ENCODE results near the gene LAMB3. TPM values are rescaled to one million over a fixed set of nuclear protein-coding genes. Genes with fewer than 3 reads are reported as not detected.

LAMB3 gene
- total RNA-seq, 1 donor, result 12.4 TPM

DNA sequence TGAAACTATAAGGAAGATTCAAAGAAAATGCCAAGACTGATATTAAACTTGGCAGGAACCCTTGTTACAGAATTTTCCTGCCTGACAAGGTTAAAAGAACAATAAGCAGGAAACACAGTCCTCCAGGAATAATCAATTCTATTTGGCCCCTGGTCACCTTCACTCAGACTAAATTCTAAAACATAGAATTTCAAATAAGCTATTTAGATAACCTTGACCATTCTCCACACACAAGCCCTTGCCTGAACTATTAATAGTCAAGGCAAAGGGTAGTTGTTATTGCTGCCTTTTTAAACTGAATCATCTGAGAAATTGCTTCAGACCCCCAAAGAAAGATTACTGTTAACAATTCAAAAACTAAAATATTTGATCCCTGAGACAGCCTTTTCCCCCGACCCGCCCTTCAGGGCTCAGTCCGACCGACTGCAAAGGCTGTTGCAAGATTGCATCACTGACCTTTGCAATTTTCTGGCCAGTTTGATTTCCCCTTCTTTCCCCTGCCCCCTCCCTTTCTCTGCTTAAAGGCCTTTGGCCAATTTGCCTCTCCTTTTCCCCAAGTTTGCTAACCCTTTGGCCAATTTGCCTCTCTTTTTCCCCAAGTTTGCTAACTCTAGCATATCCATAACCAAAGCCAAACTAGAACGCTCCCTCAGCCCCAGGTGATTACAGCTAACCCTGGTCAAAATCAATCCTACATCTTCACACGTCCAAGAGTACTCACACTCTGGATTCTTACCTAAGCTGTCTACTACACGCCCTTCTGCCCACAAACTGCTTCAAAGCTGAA lies 21.6 kb upstream of the LAMB3 start:
- H3K27me3 ChIP-seq (ENCODE audit: insufficient read depth, low read length), result peaks cover 40% of the 10 kb centered on the region
- H3K4me3 ChIP-seq (ENCODE audit: low read length), result no peak overlapping the region
- H3K4me1 ChIP-seq (ENCODE audit: insufficient read depth, low read length), result peaks cover 46% of the 10 kb centered on the region
- H3K9me3 ChIP-seq (ENCODE audit: low read depth, low read length), result no peaks in the 10 kb centered on the region

DNA sequence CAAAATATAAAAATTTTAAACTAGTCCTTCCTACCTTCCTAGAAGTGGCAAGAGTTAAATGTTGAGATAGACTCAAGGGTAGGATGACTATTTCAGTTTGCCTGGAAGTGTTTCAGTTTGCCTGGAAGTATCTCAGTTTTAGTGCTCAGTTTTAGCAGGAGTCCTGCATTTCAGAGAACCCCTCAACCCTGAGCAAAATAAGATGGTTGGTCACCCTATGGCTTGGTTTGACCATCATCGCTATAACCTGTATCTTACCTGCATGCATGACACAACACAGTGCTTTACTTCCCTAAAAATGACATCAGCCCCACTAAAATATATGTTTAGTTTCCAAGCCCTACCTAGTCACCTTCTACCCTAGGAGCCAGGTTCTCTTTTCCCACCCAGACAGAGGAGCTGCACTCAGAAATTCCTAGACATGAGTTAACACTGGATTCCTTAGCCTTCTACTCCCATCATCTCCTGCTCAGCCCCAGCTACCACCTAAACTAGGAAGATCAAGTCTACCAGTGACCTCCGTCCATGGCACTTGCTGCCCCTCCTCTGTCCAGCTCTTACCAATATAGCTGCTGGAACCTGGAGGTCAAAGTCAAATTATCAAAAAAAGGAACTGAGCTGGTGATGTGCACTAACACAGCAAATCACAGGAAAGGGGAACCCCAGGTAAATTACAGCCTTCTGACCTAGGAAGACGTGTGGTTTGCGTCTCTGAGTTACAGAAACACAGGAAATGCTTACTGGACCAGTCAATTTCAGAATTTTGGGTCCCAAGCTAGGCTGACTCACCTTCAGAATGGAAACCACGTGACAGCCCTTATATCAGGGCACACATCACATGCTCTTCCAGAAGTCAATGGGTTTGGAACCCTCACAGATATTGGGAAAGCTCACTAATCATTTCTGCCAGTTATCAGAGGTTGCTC lies 20.7 kb upstream of the LAMB3 start:
- Histone ChIP-seq H3K27me3 (ENCODE audit: insufficient read depth, low read length) (peaks cover 32% of the 10 kb centered on the region), H3K9me3 (ENCODE audit: low read depth, low read length) (no peaks in the 10 kb centered on the region), H3K4me1 (ENCODE audit: insufficient read depth, low read length) (peaks cover 46% of the 10 kb centered on the region), H3K4me3 (ENCODE audit: low read length) (no peak overlapping the region)

DNA sequence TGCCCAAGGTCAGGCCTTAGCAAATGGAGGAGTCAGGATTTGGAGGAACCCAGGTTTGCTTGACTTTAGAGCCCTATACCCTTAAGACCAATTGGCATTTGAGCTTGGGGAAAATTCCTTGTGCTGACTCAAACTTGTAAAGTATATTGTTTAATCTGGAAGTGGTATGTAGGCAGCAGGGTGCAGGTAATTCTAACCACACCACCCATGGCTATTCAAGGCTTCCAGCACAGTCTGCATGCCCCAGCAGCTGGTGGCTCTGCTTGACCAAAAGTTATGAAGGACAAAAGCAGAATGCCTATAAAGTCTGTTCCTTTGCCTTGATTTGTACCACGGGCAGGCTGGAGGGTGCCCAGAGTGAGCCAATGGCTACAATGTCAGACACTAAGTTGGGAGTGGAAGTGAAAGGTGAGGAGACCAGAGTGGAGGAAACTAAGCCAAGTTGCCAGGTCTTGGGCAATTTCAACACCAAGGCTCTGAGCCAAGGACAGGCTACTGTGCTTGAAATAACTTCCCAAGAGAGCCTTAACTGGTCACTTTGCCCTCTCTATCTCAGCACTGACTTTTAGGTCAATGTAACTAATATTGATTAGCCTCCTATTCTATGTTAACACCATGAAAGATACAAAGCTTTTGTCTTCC lies 18.3 kb upstream of the LAMB3 start:
- Histone ChIP-seq H3K9me3 (ENCODE audit: low read depth, low read length) (no peaks in the 10 kb centered on the region), H3K27me3 (ENCODE audit: insufficient read depth, low read length) (peaks cover 10% of the 10 kb centered on the region), H3K4me1 (ENCODE audit: insufficient read depth, low read length) (peaks cover 38% of the 10 kb centered on the region), H3K4me3 (ENCODE audit: low read length) (no peak overlapping the region)

- no peak overlapping the region for H3K4me3 ChIP-seq (ENCODE audit: low read length)
- no peaks in the 10 kb centered on the region for H3K27me3 ChIP-seq (ENCODE audit: insufficient read depth, low read length)
- no peaks in the 10 kb centered on the region for H3K9me3 ChIP-seq (ENCODE audit: low read depth, low read length)
- peaks cover 9% of the 10 kb centered on the region for H3K4me1 ChIP-seq (ENCODE audit: insufficient read depth, low read length)
Observed at GRCh38 chr1:209667708-209668107, 15.5 kb upstream of the LAMB3 start.

DNA sequence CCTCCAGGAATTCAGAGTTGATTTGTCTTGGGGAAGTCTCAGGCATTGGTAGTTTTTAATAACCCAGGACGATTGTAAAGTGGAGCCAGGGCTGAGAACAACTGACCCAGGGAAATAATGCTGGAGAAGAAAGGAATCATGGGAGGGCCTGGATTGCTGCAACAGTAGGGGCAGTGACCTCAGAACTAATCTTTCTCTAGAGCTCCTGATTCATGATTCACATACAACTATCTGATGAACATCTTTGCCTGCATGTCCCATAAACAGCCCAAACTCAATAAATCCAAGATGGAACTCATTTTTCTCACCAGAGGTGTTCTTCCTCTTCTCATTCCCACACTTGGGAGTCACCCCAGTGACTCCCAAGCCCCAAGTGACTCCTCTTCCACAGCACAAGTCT lies 14.9 kb upstream of the LAMB3 start:
- no peaks in the 10 kb centered on the region for H3K9me3 ChIP-seq (ENCODE audit: low read depth, low read length)
- no peak overlapping the region for H3K4me3 ChIP-seq (ENCODE audit: low read length)
- H3K4me1 ChIP-seq (ENCODE audit: insufficient read depth, low read length), result peaks cover 7% of the 10 kb centered on the region
- H3K27me3 ChIP-seq (ENCODE audit: insufficient read depth, low read length), result no peaks in the 10 kb centered on the region

- no peaks in the 10 kb centered on the region for H3K9me3 ChIP-seq (ENCODE audit: low read depth, low read length)
- no peaks in the 10 kb centered on the region for H3K27me3 ChIP-seq (ENCODE audit: insufficient read depth, low read length)
- no peak overlapping the region for H3K4me3 ChIP-seq (ENCODE audit: low read length)
- H3K4me1 ChIP-seq (ENCODE audit: insufficient read depth, low read length), result peaks cover 32% of the 10 kb centered on the region
Observed at GRCh38 chr1:209662879-209663327, 10.7 kb upstream of the LAMB3 start.

GRCh38 chr1:209661071-209661470 lies 8.8 kb upstream of the LAMB3 start:
- Histone ChIP-seq H3K27me3 (ENCODE audit: insufficient read depth, low read length) (no peaks in the 10 kb centered on the region), H3K9me3 (ENCODE audit: low read depth, low read length) (no peaks in the 10 kb centered on the region), H3K4me3 (ENCODE audit: low read length) (no peak overlapping the region), H3K4me1 (ENCODE audit: insufficient read depth, low read length) (peaks cover 45% of the 10 kb centered on the region)

DNA sequence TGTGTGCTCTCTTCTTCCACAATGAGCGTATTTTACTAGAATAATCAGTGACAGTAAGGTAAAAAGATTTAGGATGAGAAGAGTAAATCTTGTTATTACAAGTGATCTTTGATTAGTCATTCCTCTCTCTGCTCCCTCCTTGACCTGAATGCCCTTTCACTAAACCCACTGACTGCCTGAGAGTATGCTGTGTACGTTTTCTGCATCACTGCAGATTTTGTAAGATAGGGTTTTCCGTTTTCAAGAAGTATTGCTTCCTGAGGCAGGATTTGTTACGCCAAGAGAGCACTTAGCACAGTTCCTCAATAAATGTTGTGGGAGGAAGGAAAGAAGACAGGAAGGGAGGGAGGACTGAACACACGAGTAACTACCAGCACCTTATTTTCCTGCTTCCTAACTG lies 7.7 kb upstream of the LAMB3 start:
- Histone ChIP-seq H3K4me1 (ENCODE audit: insufficient read depth, low read length) (peaks cover 45% of the 10 kb centered on the region), H3K27me3 (ENCODE audit: insufficient read depth, low read length) (no peaks in the 10 kb centered on the region), H3K9me3 (ENCODE audit: low read depth, low read length) (no peaks in the 10 kb centered on the region), H3K4me3 (ENCODE audit: low read length) (no peak overlapping the region)

GRCh38 chr1:209657918-209658317 lies 5.7 kb upstream of the LAMB3 start:
- Histone ChIP-seq H3K4me3 (ENCODE audit: low read length) (no peak overlapping the region), H3K9me3 (ENCODE audit: low read depth, low read length) (no peaks in the 10 kb centered on the region), H3K27me3 (ENCODE audit: insufficient read depth, low read length) (no peaks in the 10 kb centered on the region), H3K4me1 (ENCODE audit: insufficient read depth, low read length) (peaks cover 45% of the 10 kb centered on the region)

- Histone ChIP-seq H3K27me3 (ENCODE audit: insufficient read depth, low read length) (no peaks in the 10 kb centered on the region), H3K4me3 (ENCODE audit: low read length) (no peak overlapping the region), H3K9me3 (ENCODE audit: low read depth, low read length) (no peaks in the 10 kb centered on the region), H3K4me1 (ENCODE audit: insufficient read depth, low read length) (peaks cover 45% of the 10 kb centered on the region)
Observed at GRCh38 chr1:209657140-209657879, 5.1 kb upstream of the LAMB3 start.

GRCh38 chr1:209655411-209656231 lies 3.4 kb upstream of the LAMB3 start:
- Histone ChIP-seq H3K9me3 (ENCODE audit: low read depth, low read length) (no peaks in the 10 kb centered on the region), H3K27me3 (ENCODE audit: insufficient read depth, low read length) (no peaks in the 10 kb centered on the region), H3K4me1 (ENCODE audit: insufficient read depth, low read length) (peaks cover 54% of the 10 kb centered on the region)

GRCh38 chr1:209653915-209654351 lies 1.7 kb upstream of the LAMB3 start:
- Histone ChIP-seq H3K4me1 (ENCODE audit: insufficient read depth, low read length) (peaks cover 54% of the 10 kb centered on the region), H3K9me3 (ENCODE audit: low read depth, low read length) (no peaks in the 10 kb centered on the region), H3K4me3 (ENCODE audit: low read length) (no peak overlapping the region), H3K27me3 (ENCODE audit: insufficient read depth, low read length) (no peaks in the 10 kb centered on the region)

More at GRCh38 chr1:209655411-209656231, 3.4 kb upstream of the LAMB3 start:
- no peak overlapping the region for H3K4me3 ChIP-seq (ENCODE audit: low read length)

DNA sequence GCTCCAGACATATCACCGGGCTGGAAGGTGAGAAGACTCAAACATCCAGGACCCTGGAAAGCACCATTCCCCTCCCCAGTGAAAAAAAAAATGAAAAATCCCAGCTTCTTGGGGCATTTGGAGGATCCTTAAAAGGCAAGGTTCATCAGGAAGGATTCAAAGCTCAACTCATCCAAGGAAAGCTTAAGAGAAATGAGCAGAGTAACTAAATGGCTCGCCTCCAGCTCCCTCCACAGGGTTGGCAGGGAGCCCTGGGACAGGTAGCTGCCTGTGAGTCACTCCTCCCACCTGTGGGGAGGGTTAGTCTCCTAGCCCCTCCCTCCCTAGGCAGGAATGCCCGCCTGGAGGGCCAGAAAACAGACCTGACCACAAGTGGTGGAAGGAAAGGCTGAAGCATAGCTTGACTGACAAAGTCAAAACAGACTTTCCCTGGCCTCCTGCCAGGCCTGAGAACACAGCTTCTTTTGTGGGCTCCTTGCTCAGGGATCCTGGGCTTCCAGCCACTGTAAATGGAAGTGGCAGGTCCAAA lies 712 bp upstream of the LAMB3 start:
- Histone ChIP-seq H3K9me3 (ENCODE audit: low read depth, low read length) (no peaks in the 10 kb centered on the region), H3K4me3 (ENCODE audit: low read length) (no peak overlapping the region), H3K27me3 (ENCODE audit: insufficient read depth, low read length) (no peaks in the 10 kb centered on the region), H3K4me1 (ENCODE audit: insufficient read depth, low read length) (peaks cover 55% of the 10 kb centered on the region)
